NB4 (cell line): ENCODE measurements around the gene CWF19L1.

Experiments
- DNase-seq: peaks from one replicate; pipeline ENCODE4 v3.0.0; 2010; ENCODE audit warnings: low read depth
- H3K4me3 ChIP-seq: one replicate; pipeline ENCODE4 v1.5.1; 2011; ENCODE audit warnings: mild to moderate bottlenecking, low read depth, low read length, moderate library complexity
- CTCF ChIP-seq: IDR thresholded peaks from one replicate; pipeline ENCODE4 v1.5.1; 2012; ENCODE audit warnings: low read depth, low read length
- MAX ChIP-seq: IDR thresholded peaks from 2 replicates; pipeline ENCODE4 v1.6.1; 2011; ENCODE audit warnings: low read depth, low read length
- MYC ChIP-seq: IDR thresholded peaks from 2 replicates; pipeline ENCODE4 v1.6.1; 2011; ENCODE audit warnings: low read depth, low read length
- POLR2A ChIP-seq: IDR thresholded peaks from 2 replicates; pipeline ENCODE4 v1.6.1; 2011; ENCODE audit warnings: mild to moderate bottlenecking; ENCODE audit not compliant: insufficient read length; ENCODE audit errors: extremely low read depth

Gene CWF19L1

GRCh38 chr10:100265821-100266485 is 1.5 kb downstream of the CWF19L1 start:
- peak; percentile 18 for DNase-seq
- TF ChIP-seq MAX (no peak), MYC (no peak), POLR2A (no peak), CTCF (no peak)
- H3K4me3 ChIP-seq, result peak overlapping the region; percentile 100

GRCh38 chr10:100254191-100254590 is 13.2 kb downstream of the CWF19L1 start:
- no peak for DNase-seq
- H3K4me3 ChIP-seq, result no peak overlapping the region
- no peak for TF ChIP-seq MAX
- no peak for TF ChIP-seq CTCF
- TF ChIP-seq POLR2A, result no peak
- TF ChIP-seq MYC, result no peak

- no peak for TF ChIP-seq MAX
- TF ChIP-seq CTCF, result no peak
- TF ChIP-seq POLR2A, result no peak
- no peak for TF ChIP-seq MYC
These were observed 14.4 kb downstream of the CWF19L1 start for GRCh38 chr10:100253041-100253440.

GRCh38 chr10:100248820-100249219 is 18.6 kb downstream of the CWF19L1 start:
- TF ChIP-seq MYC (no peak), MAX (no peak), POLR2A (no peak), CTCF (no peak)

More at GRCh38 chr10:100253041-100253440, 14.4 kb downstream of the CWF19L1 start:
- no peak for DNase-seq
- H3K4me3 ChIP-seq, result no peak overlapping the region

GRCh38 chr10:100245484-100246220 is 21.8 kb downstream of the CWF19L1 start:
- H3K4me3 ChIP-seq, result no peak overlapping the region
- DNase-seq, result no peak
- no peak for TF ChIP-seq CTCF
- TF ChIP-seq MYC, result no peak
- no peak for TF ChIP-seq MAX
- no peak for TF ChIP-seq POLR2A

More at GRCh38 chr10:100248820-100249219, 18.6 kb downstream of the CWF19L1 start:
- H3K4me3 ChIP-seq, result no peak overlapping the region
- DNase-seq, result no peak
